Umbilical cord (tissue), 2 donors: Measurements from ENCODE around the gene OR52E8. TPM values are rescaled to one million over a fixed set of nuclear protein-coding genes. Genes with fewer than 3 reads are reported as not detected.
A peak's percentile ranks its signal among the peaks of the same experiment; 100 is the strongest.

Experiments
- DNase-seq: peaks from one replicate; pipeline ENCODE4 v3.0.0-alpha.2; 2015; ENCODE audit warnings: low spot score
- total RNA-seq: library from RNA; depleted of rRNA; stranded (reverse); fragments of >200 nt; gene quantifications from one replicate; pipeline ENCODE4 v1.2.3, GENCODE V29; 2014; ENCODE audit warnings: low replicate concordance; ENCODE audit not compliant: insufficient read depth

OR52E8 gene
- total RNA-seq, result 1.9 TPM

- DNase-seq, result no peak
These were observed at the start of gene OR52E8 for GRCh38 chr11:5857590-5857989. Gene OR52E8, minus strand, starts transcription at chr11:5857690. Its CDS starts 0 bp downstream, at chr11:5857690.

- DNase-seq, result no peak
These were observed 42.0 kb upstream of the OR52E8 start for GRCh38 chr11:5899534-5899933.

- DNase-seq, result no peak
These were observed 35.4 kb upstream of the OR52E8 start, which contains the start of gene OR52E5 for GRCh38 chr11:5892908-5893307. Gene OR52E5, plus strand, starts transcription at chr11:5893208. Its CDS starts 7,569 bp downstream, at chr11:5900777.

DNA sequence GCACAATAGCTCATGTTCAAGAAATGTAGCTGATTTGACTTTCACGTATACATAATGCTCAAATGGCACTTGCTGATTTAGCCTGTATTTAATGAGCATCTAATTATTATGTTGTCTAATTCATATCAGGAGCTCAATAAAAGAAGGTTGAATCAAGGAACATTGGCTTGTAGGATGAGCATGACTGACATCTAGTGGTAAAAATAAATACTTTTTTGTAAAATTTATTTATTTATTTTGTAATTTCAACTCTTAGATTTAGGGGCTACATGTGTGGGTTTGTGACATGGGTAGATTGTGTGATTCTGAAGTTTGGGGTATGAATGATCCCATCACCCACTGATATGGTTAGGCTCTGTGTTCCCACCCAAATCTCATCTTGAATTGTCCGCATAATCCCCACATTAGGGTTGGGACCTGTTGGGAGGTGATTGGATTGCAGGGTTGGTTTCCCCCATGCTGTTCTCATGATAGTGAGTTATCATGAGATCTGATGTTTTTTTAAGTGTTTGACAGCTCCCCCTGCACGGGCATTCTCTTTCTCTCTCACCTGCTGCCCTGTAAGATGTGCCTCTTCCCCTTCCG, 33.8 kb upstream of the OR52E8 start:
- peak; percentile 4 for DNase-seq

DNA sequence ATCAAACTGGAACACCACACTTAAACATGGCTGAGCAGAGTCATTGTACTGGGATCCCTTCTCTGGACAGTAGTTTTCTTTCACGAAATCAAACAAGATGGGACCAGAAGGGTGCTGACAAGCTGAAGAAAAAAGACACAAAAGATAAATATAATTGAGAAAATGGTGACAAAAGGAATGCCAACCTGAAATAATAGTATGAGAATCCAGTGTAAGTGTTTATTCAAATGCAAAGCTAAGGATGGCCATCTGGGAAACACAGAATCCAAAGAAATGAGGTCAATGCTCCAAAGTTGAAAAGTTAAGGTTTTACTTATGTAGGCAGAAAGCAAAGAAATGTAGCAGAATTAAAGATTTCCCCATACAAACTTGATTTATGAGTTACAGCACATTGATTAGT, 30.2 kb upstream of the OR52E8 start:
- DNase-seq, result no peak

DNA sequence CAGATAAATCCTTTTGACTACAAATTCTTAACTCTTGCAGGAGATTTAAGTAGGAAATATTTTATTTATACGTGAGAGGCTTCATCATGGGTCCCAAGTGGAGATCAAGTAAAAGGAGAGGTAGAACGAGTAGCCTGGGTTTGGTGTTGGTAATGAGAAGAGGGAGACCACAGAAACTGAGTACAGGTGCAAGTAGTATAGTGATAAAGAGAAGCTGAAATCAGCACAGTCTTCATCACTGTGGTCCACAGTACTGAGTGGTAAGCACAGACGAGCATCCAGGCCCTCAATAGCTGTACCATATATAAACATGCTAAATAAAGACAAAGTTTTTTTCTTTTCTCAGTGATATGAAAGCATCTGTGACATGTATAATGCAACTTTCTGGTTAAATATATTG, 29.7 kb upstream of the OR52E8 start:
- DNase-seq, result no peak

GRCh38 chr11:5881756-5882155, 24.3 kb upstream of the OR52E8 start:
- DNase-seq, result no peak

- DNase-seq, result no peak
These were observed 22.8 kb upstream of the OR52E8 start, which contains the start of gene OR52E4 for GRCh38 chr11:5880329-5880728. Gene OR52E4, plus strand, starts transcription at chr11:5880629. Its CDS starts 3,664 bp downstream, at chr11:5884293.

GRCh38 chr11:5878564-5878963, 21.1 kb upstream of the OR52E8 start:
- peak; percentile 4 for DNase-seq

DNA sequence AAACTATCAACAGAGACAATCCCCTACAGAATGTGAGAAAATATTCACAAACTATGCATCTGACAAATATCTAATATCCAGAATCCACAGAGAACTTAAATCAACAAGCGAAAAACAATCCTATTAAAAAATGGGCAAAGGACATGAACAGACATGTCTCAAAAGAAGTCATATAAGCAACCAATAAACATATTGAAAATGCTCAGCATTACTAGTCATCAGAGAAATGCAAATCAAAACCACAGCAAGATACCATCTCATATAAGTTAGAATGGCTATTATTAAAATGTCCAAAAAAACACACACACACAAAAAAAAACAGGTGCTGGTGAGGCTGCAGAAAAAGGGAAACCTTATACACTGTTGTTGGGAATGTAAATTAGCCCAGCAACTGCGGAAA, 8.3 kb upstream of the OR52E8 start:
- no peak for DNase-seq

DNA sequence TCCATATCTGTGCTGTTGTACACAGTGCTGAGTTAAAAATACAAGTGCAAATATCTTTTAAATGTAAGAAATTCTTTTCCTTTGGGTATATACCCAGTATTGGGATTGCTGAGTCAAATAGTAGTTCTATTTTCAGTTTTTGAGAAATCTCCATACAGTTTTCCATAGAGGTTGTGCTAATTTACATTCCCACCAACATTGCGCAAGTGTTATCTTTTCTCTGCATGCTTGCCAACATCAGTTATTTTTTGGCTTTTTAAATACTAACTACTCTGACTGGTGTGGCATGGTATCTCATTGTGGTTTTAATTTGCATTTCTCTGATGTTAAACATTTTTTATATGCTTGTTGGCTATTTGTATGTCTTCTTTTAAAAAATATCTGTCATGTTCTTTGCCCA, 6.5 kb downstream of the OR52E8 start:
- no peak for DNase-seq

DNA sequence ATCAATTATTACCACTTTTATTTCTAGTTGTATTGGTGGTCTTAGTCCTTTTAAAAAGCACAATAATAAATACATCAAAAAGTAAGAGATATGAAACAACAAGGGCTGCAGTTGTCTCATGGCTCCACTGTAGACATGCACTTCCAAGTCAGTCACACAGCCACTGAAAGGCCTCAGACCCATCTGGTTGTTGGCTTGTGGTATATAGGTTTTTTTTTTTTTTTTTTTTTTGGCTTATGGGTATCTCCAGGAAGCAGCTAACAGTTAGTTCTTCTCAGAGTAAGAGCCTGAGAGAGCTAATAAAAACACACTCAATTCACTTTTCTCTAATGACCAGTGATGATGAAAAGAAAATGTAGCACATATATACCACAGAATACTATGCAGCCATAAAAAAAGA, 9.8 kb downstream of the OR52E8 start:
- DNase-seq, result no peak

DNA sequence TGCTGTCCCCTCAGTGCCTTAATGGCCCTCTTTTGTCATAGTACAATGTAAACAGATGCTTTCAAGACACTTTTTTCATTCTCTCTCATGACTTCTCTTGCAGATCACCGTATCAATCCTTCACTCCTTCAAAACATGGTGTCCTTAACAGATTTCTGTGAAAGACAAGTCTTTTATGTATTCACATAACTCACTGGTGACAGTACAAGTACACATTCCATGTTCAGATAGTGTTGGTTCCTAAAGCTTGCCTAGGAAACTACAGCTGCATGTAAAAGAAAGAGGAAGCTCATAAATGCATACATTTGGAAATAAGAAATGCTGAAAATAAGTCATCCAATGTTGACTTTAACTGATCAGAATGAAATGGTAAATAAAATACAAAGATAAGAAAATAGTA, 10.8 kb downstream of the OR52E8 start:
- no peak for DNase-seq

- DNase-seq, result no peak
These were observed 15.7 kb downstream of the OR52E8 start, which contains the start of gene OR52E6 for GRCh38 chr11:5841797-5842196. Gene OR52E6, minus strand, starts transcription at chr11:5841897. Its CDS starts 0 bp downstream, at chr11:5841897.

GRCh38 chr11:5837695-5838094, 19.8 kb downstream of the OR52E8 start:
- no peak for DNase-seq

DNA sequence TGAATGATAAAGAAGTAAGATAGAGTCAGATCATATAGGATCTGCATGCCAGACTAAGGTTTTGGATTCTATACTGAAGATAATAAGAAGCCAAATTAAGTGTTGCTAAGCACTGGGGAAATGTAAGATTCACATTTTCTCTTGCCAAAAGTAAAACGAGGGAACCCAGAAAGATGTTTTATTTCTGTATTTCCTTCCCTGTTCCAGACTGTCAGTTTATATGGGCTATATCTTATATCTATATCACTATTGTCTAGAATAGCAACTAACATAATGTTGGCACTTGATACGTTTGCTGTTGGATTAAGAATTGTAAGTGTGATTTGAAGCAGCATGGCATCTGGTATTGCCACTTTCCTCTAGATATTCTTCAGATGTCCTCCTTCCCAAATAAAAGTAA, 24.0 kb downstream of the OR52E8 start:
- DNase-seq, result no peak

- no peak for DNase-seq
These were observed 26.2 kb downstream of the OR52E8 start for GRCh38 chr11:5831196-5831829.

GRCh38 chr11:5818245-5818886, 39.1 kb downstream of the OR52E8 start:
- DNase-seq, result no peak

- no peak for DNase-seq
These were observed 42.0 kb downstream of the OR52E8 start for GRCh38 chr11:5815534-5815933.

GRCh38 chr11:5809905-5810795, 47.3 kb downstream of the OR52E8 start:
- DNase-seq, result no peak

GRCh38 chr11:5809122-5809519, 48.4 kb downstream of the OR52E8 start:
- DNase-seq, result no peak
